OCI-LY7 (cell line): Measurements from ENCODE around the gene SAXO2. TPM values are rescaled to one million over a fixed set of nuclear protein-coding genes. Genes with fewer than 3 reads are reported as not detected.

ENCODE experiments used
- total RNA-seq, 2 experiments: library from RNA; depleted of rRNA in 1 of 2; stranded (reverse); fragments of >200 nt in 1 of 2; shearing (Covaris generic) in 1 of 2; gene quantifications; 2 replicates each; pipeline ENCODE4 v1.2.3, GENCODE V29; 2014 to 2022

SAXO2 gene
- total RNA-seq, 2 experiments from 2014 or later: 1.9 to 6.5 TPM

Other genes starting within 250 kb of the SAXO2 start
- 5.6 and 8.7 TPM in 2 replicates for gene MEX3B, start 216.8 kb upstream of the SAXO2 start, total RNA-seq (2014; rRNA removed; shearing (Covaris generic))
- 5.8 and 7.3 TPM in 2 replicates for gene MEX3B, start 216.8 kb upstream of the SAXO2 start, total RNA-seq (2022)
- gene EFL1, start 84 bp upstream of the SAXO2 start, total RNA-seq (2014; rRNA removed; shearing (Covaris generic)): 25.7 and 34.5 TPM in 2 replicates
- gene EFL1, start 84 bp upstream of the SAXO2 start, total RNA-seq (2022): 25.1 and 27.4 TPM in 2 replicates
- not detected in 2 replicates for gene GOLGA6L10, start 86.7 kb downstream of the SAXO2 start, total RNA-seq (2014; rRNA removed; shearing (Covaris generic))
- gene GOLGA6L10, start 86.7 kb downstream of the SAXO2 start, total RNA-seq (2022): 0.39 and 0.49 TPM in 2 replicates
- 4.8 and 7.7 TPM in 2 replicates for gene GOLGA6L9, start 167.0 kb downstream of the SAXO2 start, total RNA-seq (2014; rRNA removed; shearing (Covaris generic))
- 7.4 TPM in 2 replicates for gene GOLGA6L9, start 167.0 kb downstream of the SAXO2 start, total RNA-seq (2022)